OCI-LY1 (cell line): ENCODE results near the gene TAF1L.

ENCODE experiments used
- H2AFZ ChIP-seq: fragments of 200-600 bp; sonication (generic), shearing (Covaris generic); 2 replicates; pipeline ENCODE4 v1.6.0; 2014; ENCODE audit warnings: antibody characterized with exemption, mild to moderate bottlenecking, low read length
- H3F3A ChIP-seq: fragments of 200-600 bp; sonication (generic), shearing (Covaris generic); 2 replicates; pipeline ENCODE4 v1.6.0; 2014; ENCODE audit warnings: mild to moderate bottlenecking, antibody characterized with exemption, low read length, moderate library complexity; ENCODE audit not compliant: insufficient read depth
- H3K27ac ChIP-seq: fragments of 200-600 bp; sonication (generic); 2 replicates; pipeline ENCODE4 v1.5.1; 2014; ENCODE audit warnings: low read length, mixed run types, mild to moderate bottlenecking, low read depth; ENCODE audit not compliant: poor library complexity, severe bottlenecking
- H3K27me3 ChIP-seq: fragments of 200-600 bp; sonication (generic); 2 replicates; pipeline ENCODE4 v1.6.0; 2014; ENCODE audit warnings: antibody characterized with exemption, mild to moderate bottlenecking, low read length, moderate library complexity; ENCODE audit not compliant: insufficient read depth
- H3K36me3 ChIP-seq: fragments of 200-600 bp; sonication (generic); 2 replicates; pipeline ENCODE4 v1.6.1; 2014; ENCODE audit warnings: mild to moderate bottlenecking, antibody characterized with exemption, low read length, moderate library complexity, mixed read lengths; ENCODE audit not compliant: insufficient read depth
- H3K4me1 ChIP-seq: fragments of 200-600 bp; sonication (generic); 2 replicates; pipeline ENCODE4 v1.5.1; 2014; ENCODE audit warnings: mild to moderate bottlenecking, low read length, moderate library complexity; ENCODE audit not compliant: insufficient read depth, severe bottlenecking
- H3K4me2 ChIP-seq: fragments of 200-600 bp; sonication (generic), shearing (Covaris generic); 2 replicates; pipeline ENCODE4 v1.6.1; 2014; ENCODE audit warnings: low read length
- H3K4me3 ChIP-seq: fragments of 200-600 bp; sonication (generic); 2 replicates; pipeline ENCODE4 v1.5.1; 2014; ENCODE audit warnings: low read length, low read depth, mild to moderate bottlenecking, mixed read lengths; ENCODE audit not compliant: poor library complexity, severe bottlenecking
- H3K79me2 ChIP-seq: fragments of 200-600 bp; shearing (Covaris generic); 2 replicates; pipeline ENCODE4 v1.6.1; 2016; ENCODE audit warnings: mixed run types, low read length, mixed read lengths; ENCODE audit not compliant: insufficient read depth
- H3K9ac ChIP-seq: fragments of 200-600 bp; sonication (generic), shearing (Covaris generic); 2 replicates; pipeline ENCODE4 v1.6.1; 2014; ENCODE audit warnings: mild to moderate bottlenecking, low read length, mixed read lengths
- H3K9me2 ChIP-seq: fragments of 200-600 bp; sonication (generic), shearing (Covaris generic); 2 replicates; pipeline ENCODE4 v1.6.1; 2014; ENCODE audit warnings: low read depth, mild to moderate bottlenecking, low read length, mixed read lengths
- H3K9me3 ChIP-seq: fragments of 200-600 bp; shearing (Covaris generic); 2 replicates; pipeline ENCODE4 v1.6.1; 2014; ENCODE audit warnings: low read length, mixed read lengths
- H4K20me1 ChIP-seq: fragments of 200-600 bp; sonication (generic), shearing (Covaris generic); 2 replicates; pipeline ENCODE4 v1.6.0; 2016; ENCODE audit warnings: mild to moderate bottlenecking, low read length; ENCODE audit not compliant: insufficient read depth
- EZH2 ChIP-seq: fragments of 200-600 bp; sonication (generic), shearing (Covaris generic); IDR thresholded peaks from 2 replicates; pipeline ENCODE4 v1.8.0; 2017; ENCODE audit warnings: borderline replicate concordance, mixed run types, mild to moderate bottlenecking, antibody characterized with exemption, low read length, moderate library complexity, mixed read lengths
- TF ChIP-seq, protein P1 (sequence below): fragments of 200-600 bp; sonication (generic), shearing (Covaris generic); IDR thresholded peaks from 2 replicates; pipeline ENCODE4 v1.5.1; 2017; ENCODE audit warnings: mild to moderate bottlenecking, antibody characterized with exemption, low read length, moderate library complexity, mixed read lengths

TAF1L gene

DNA sequence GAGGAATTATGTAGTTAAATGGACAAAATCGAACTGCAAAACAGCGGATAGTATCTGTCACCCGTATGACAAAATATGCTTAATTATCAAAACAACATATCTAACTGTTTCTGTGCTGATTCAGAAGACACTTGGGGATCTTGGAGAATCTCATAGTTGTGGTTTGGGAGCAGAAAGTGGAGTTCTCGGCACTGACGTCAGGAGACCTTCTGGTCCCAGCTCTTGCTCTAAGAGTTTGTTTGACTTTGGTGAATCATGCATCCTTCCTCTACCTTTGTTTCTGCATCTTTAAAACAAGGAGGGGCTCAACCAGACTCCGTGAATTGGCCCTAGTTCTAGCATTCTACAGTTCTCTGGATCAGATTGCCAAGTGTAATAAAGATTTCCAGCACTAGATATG lies 37.0 kb upstream of the TAF1L start:
- Histone ChIP-seq H3F3A (no peaks in the 10 kb centered on the region), H3K4me2 (no peak overlapping the region), H3K36me3 (no peaks in the 10 kb centered on the region), H3K27ac (no peak overlapping the region), H3K4me3 (no peak overlapping the region), H4K20me1 (no peaks in the 10 kb centered on the region), H3K9ac (no peak overlapping the region), H3K4me1 (no peaks in the 10 kb centered on the region), H3K79me2 (no peaks in the 10 kb centered on the region), H3K9me3 (no peaks in the 10 kb centered on the region), H3K9me2 (no peaks in the 10 kb centered on the region), H3K27me3 (no peaks in the 10 kb centered on the region), H2AFZ (no peak overlapping the region)
- TF ChIP-seq EZH2, result no peak
- TF ChIP-seq, protein P1, sequence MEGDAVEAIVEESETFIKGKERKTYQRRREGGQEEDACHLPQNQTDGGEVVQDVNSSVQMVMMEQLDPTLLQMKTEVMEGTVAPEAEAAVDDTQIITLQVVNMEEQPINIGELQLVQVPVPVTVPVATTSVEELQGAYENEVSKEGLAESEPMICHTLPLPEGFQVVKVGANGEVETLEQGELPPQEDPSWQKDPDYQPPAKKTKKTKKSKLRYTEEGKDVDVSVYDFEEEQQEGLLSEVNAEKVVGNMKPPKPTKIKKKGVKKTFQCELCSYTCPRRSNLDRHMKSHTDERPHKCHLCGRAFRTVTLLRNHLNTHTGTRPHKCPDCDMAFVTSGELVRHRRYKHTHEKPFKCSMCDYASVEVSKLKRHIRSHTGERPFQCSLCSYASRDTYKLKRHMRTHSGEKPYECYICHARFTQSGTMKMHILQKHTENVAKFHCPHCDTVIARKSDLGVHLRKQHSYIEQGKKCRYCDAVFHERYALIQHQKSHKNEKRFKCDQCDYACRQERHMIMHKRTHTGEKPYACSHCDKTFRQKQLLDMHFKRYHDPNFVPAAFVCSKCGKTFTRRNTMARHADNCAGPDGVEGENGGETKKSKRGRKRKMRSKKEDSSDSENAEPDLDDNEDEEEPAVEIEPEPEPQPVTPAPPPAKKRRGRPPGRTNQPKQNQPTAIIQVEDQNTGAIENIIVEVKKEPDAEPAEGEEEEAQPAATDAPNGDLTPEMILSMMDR, result no peak

DNA sequence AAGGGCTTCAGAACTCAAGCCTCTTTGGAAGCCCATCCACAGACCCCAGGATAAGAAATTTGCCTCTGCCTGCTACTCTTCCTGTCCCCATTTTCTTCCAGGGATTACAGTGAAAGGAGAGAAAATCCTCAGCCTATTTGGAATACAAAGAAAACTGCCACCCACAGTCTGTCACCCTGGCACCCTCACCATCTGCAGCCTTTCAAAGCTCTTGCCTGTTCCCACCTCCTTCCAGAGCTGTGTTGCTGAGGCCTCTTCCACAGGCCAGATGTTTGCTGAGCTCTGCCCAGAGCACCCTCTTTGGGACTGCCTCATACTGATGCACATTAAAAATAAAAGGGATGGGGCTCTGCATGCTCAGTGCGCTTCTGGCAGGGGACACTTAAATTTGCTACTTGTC lies 35.9 kb upstream of the TAF1L start:
- Histone ChIP-seq H2AFZ (no peak overlapping the region), H4K20me1 (no peaks in the 10 kb centered on the region), H3K4me2 (no peak overlapping the region), H3K27ac (no peak overlapping the region), H3K9me3 (no peaks in the 10 kb centered on the region), H3K36me3 (no peaks in the 10 kb centered on the region), H3K4me3 (no peak overlapping the region), H3K27me3 (no peaks in the 10 kb centered on the region), H3F3A (no peaks in the 10 kb centered on the region), H3K9ac (no peak overlapping the region), H3K9me2 (no peaks in the 10 kb centered on the region), H3K79me2 (no peaks in the 10 kb centered on the region), H3K4me1 (no peaks in the 10 kb centered on the region)
- TF ChIP-seq, protein P1, result no peak
- no peak for TF ChIP-seq EZH2

DNA sequence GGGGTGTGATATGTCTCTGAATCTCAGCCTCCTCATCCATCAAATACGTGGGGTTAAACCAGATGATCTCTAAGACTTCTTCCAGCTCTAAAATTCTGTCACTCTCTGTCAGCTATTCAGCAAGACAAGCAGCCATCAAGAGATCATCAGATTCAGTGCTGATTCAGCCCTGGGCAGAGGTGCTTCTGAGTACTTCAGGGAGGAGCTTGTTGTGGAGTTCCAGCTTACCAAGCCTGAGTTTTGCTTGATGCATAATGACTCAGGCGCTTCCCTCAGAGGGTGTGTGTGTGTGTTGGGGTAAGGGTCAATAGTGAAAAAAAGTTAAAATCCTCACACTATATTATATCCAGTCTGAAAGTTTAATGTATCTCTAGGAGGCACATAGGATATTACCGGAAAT lies 29.6 kb upstream of the TAF1L start:
- TF ChIP-seq, protein P1, result no peak
- no peak for TF ChIP-seq EZH2
- no peak overlapping the region for H3K27ac ChIP-seq
- no peaks in the 10 kb centered on the region for H3F3A ChIP-seq
- no peak overlapping the region for H3K9ac ChIP-seq
- no peak overlapping the region for H2AFZ ChIP-seq
- no peaks in the 10 kb centered on the region for H3K36me3 ChIP-seq
- no peaks in the 10 kb centered on the region for H3K9me2 ChIP-seq
- no peaks in the 10 kb centered on the region for H3K27me3 ChIP-seq
- H3K9me3 ChIP-seq, result no peaks in the 10 kb centered on the region
- no peaks in the 10 kb centered on the region for H4K20me1 ChIP-seq
- H3K4me3 ChIP-seq, result no peak overlapping the region
- no peak overlapping the region for H3K4me2 ChIP-seq
- no peaks in the 10 kb centered on the region for H3K79me2 ChIP-seq
- no peaks in the 10 kb centered on the region for H3K4me1 ChIP-seq
